GM13976 (cell line): ENCODE measurements around the gene USPL1.

Experiments
- DNase-seq: peaks from one replicate; pipeline ENCODE4 v3.0.0; 2012; ENCODE audit warnings: low spot score
- CTCF ChIP-seq: IDR thresholded peaks from 2 replicates; pipeline ENCODE4 v1.5.1; 2012; ENCODE audit warnings: borderline replicate concordance, mild to moderate bottlenecking; ENCODE audit not compliant: insufficient read depth; ENCODE audit errors: extremely low read depth, missing control alignments, control extremely low read depth
- in situ Hi-C: fragments of 300-500 bp; cut with MboI; formaldehyde crosslinking; loops from one replicate; pipeline ENCODE4 v1.12.0; 2022; ENCODE audit warnings: low sequenced_read_pairs, mixed read lengths, inconsistent platforms; ENCODE audit not compliant: unreplicated experiment

The USPL1 gene

GRCh38 chr13:30580852-30581502, 36.7 kb upstream of the USPL1 start:
- in situ Hi-C loops = loop anchor here (10.0 kb wide), 1 partner anchor 436 kb away; no protein-coding TSS in a partner anchor
- no peak for DNase-seq
- TF ChIP-seq CTCF = no peak

GRCh38 chr13:30581582-30581981, 36.1 kb upstream of the USPL1 start:
- peak; percentile 47 for DNase-seq
- peak; percentile 44 for TF ChIP-seq CTCF
- in situ Hi-C loops = loop anchor here (10.0 kb wide), 1 partner anchor 437 kb away; no protein-coding TSS in a partner anchor

GRCh38 chr13:30584051-30584731, 33.5 kb upstream of the USPL1 start:
- TF ChIP-seq CTCF = no peak
- in situ Hi-C loops = loop anchor here (10.0 kb wide), 1 partner anchor 439 kb away; no protein-coding TSS in a partner anchor

GRCh38 chr13:30585748-30586262, 31.9 kb upstream of the USPL1 start:
- DNase-seq = no peak
- in situ Hi-C loops = loop anchor here (10.0 kb wide), 1 partner anchor 441 kb away; no protein-coding TSS in a partner anchor
- no peak for TF ChIP-seq CTCF

More at GRCh38 chr13:30584051-30584731, 33.5 kb upstream of the USPL1 start:
- no peak for DNase-seq

GRCh38 chr13:30587231-30587630, 30.5 kb upstream of the USPL1 start:
- DNase-seq = no peak
- in situ Hi-C loops = loop anchor here (10.0 kb wide), 1 partner anchor 442 kb away; no protein-coding TSS in a partner anchor
- no peak for TF ChIP-seq CTCF

- no peak for DNase-seq
- TF ChIP-seq CTCF = no peak
- in situ Hi-C loops = loop anchor here (10.0 kb wide), 1 partner anchor 443 kb away; no protein-coding TSS in a partner anchor
Measured at GRCh38 chr13:30587739-30588138, 30.0 kb upstream of the USPL1 start.
